Measurements from ENCODE around the gene CAPZA3.
"Not testable (repeated sequence)": the region's sequence is repeated elsewhere in the genome, so short reads cannot be mapped to it uniquely, and the experiment has no call there.

The CAPZA3 gene

GRCh38 chr12:18754124-18754707, 16.3 kb downstream of the CAPZA3 start:
- no peak for DNase-seq

DNA sequence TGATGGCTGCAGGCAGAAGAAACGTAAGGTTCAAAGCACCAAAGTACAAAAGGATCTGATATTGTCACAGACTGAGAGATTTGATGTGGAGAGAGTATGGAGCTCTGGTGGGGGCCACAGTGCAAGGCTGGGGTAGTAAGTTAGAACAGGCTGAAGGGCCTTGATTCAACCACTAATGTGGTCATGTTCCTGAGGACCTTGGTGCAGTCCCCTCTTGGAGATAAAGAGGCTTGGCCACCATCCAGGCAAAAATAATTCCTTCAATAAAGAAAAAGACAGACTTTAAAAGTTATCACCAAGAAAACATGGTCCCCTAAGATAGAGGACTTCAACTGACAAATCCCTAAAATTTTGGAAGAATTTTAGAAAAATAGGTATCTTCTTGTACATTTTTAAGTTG, 17.4 kb downstream of the CAPZA3 start:
- DNase-seq, result no peak

DNA sequence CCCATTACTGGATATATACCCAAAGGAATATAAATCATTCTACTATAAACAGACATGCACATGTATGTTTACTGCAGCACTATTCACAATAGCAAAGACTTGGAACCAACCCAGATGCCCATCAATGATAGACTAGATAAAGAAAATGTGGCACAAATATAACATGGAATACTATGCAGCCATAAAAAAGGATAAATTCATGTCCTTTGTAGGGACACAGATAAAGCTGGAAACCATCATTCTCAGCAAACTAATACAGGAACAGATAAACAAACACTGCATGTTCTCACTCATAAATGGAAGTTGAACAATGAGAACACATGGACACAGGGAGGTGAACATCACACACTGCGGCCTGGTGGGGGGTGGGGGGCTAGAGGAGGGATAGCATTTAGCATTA, 28.6 kb downstream of the CAPZA3 start:
- DNase-seq, result not testable (repeated sequence)

- no peak for DNase-seq
Observed at GRCh38 chr12:18782827-18783226, 44.9 kb downstream of the CAPZA3 start.

GRCh38 chr12:18785465-18785864, 47.5 kb downstream of the CAPZA3 start:
- DNase-seq, result not testable (repeated sequence)

Measured in NCI-H345 (cell line).